Measurements from ENCODE around the gene ZNF438. TPM values are rescaled to one million over a fixed set of nuclear protein-coding genes. Genes with fewer than 3 reads are reported as not detected.

The ZNF438 gene
- total and polyA plus RNA-seq, 2 of the 4 experiments (the other 2 are of a cell fraction): 1.8 to 2.9 TPM

DNA sequence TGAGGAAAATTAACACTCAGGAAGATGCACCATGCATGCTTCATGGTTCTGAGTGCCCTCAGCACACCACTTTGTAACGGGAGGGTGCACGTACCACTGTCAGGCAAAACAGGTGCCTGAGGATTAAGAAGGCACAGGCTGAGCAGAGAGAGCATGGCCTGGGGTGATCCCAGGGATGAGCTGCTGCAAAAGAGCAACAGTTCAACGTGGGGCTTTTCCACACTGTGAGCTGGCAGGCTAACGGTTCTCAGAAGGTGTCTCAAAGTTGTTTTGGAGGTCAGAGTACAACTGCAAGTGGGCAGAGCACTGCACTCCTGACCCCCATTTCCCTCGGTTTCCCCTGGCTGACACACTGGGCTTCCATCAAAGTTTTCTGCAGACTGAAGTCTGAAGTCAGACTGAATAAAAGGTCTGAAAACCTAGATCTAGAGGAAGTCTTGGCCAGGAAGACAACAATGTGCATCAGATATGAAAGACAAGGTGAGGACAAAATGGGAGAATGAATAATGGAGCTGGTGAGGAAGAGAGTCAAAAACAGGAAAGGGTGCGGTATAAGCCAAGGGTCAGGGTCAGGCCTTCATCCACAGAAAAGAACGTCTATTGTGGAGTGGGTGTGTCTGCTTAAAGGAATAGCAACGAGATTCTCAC is 20.5 kb downstream of the ZNF438 start:
- WGBS, 2 experiments (ENCODE audit: extremely low coverage in 2 of 2, insufficient read length in 1 of 2): 88% methylated on average over 3 of the region's 8 CpGs; no CpG with 5 or more reads in 1 of the 2 experiments
- Histone ChIP-seq H2BK5ac (ENCODE audit: low read depth, low read length, poor library complexity, severe bottlenecking) (no peak overlapping the region), H3K4me2 (ENCODE audit: low read depth, low read length) (no peak overlapping the region), H2AK9ac (replicated peaks; ENCODE audit: low read depth, low read length, poor library complexity) (peak overlapping the region; percentile 47), H3K23ac (ENCODE audit: low read depth, low read length) (peak overlapping the region; percentile 9; the same call in 1 of the 2 replicates), H2BK15ac (ENCODE audit: low read depth, low read length) (peak overlapping the region; percentile 67; the same call in 1 of the 3 replicates), H4K8ac (ENCODE audit: low read depth in 2 of 2, low read length in 2 of 2) (peak overlapping the region in 1 of 2 experiments; percentile 77; a peak in 2 of 4 replicates), H3K79me1 (ENCODE audit: low read depth in 1 of 2, low read length in 2 of 2) (peaks cover 13 to 44% of the 10 kb centered on the region in 2 experiments; a peak in 3 of 4 replicates), H4K91ac (ENCODE audit: insufficient read depth, low read depth, low read length) (peak overlapping the region; percentile 48), H3K27me3 (ENCODE audit: control insufficient read depth, insufficient read depth, low read length) (no peaks in the 10 kb centered on the region), H3K18ac (ENCODE audit: low read depth, low read length) (no peak overlapping the region), H3K56ac (ENCODE audit: extremely low read depth, insufficient read depth, low read length) (no peak overlapping the region), H4K5ac (ENCODE audit: low read depth, low read length) (no peak overlapping the region; the same call in 1 of the 2 replicates), H2AFZ (replicated peaks; ENCODE audit: low read length, poor library complexity) (no peak overlapping the region), H3K9me1 (ENCODE audit: insufficient read depth, low read length) (peaks cover 7% of the 10 kb centered on the region), H3K9ac (ENCODE audit: low read depth, low read length) (no peak overlapping the region), H2BK120ac (ENCODE audit: low read depth, low read length) (peak overlapping the region; percentile 73), H4K20me1 (ENCODE audit: insufficient read depth, low read length) (no peaks in the 10 kb centered on the region), H3K4me1 (ENCODE audit: control insufficient read depth, insufficient read depth, low read length) (peaks cover 2% of the 10 kb centered on the region), H2AK5ac (ENCODE audit: low read depth, low read length) (peak overlapping the region; percentile 71), H3K4me3 (ENCODE audit: insufficient read depth, low read depth, low read length) (no peak overlapping the region), H2BK20ac (ENCODE audit: low read depth, low read length) (peak overlapping the region; percentile 63), H3K4ac (ENCODE audit: low read depth, low read length) (peak overlapping the region; percentile 7), H3K27ac (ENCODE audit: insufficient read depth, low read length) (no peak overlapping the region), H3K14ac (replicated peaks; ENCODE audit: low read depth, low read length) (peak overlapping the region; percentile 24), H3K36me3 (ENCODE audit: control insufficient read depth, insufficient read depth, low read length) (no peaks in the 10 kb centered on the region), H3K9me3 (ENCODE audit: control insufficient read depth, insufficient read depth, low read length) (no peaks in the 10 kb centered on the region)
- ChIA-PET CTCF (no interaction called here), POLR2A (ENCODE audit: unreplicated experiment) (interaction anchor here (0.7 kb wide), 1 partner anchor 12 kb away, joined by 3 read pairs; no protein-coding TSS in a partner anchor)
- dilution Hi-C loops (cut with HindIII; ENCODE audit: low sequenced_read_pairs, unreplicated experiment) (no loop called here), in situ Hi-C loops (cut with MboI; ENCODE audit: low sequenced_read_pairs) (no loop called here), intact Hi-C loops (cut with micrococcal nuclease) (no loop called here)
- BruUV-seq (replicated peaks): no TSS peak
- ATAC-seq (ENCODE audit: low read depth): no peak
- no peak for DNase-seq
- TF ChIP-seq FOS (IDR thresholded peaks at IDR 0.05; ENCODE audit: low read depth, low read length) (no peak), NFE2L2 (IDR thresholded peaks at IDR 0.05; ENCODE audit: low read depth, low read length) (no peak), CEBPB (IDR thresholded peaks at IDR 0.05; ENCODE audit: low read depth, low read length) (no peak), CHD1 (IDR thresholded peaks at IDR 0.05; ENCODE audit: low read depth, low read length) (no peak), SMC3 (IDR thresholded peaks at IDR 0.05; ENCODE audit: low read depth, low read length) (no peak), RCOR1 (IDR thresholded peaks at IDR 0.05; ENCODE audit: insufficient replicate concordance, low read length) (no peak), USF2 (IDR thresholded peaks at IDR 0.05; ENCODE audit: low read depth, low read length) (no peak), BHLHE40 (IDR thresholded peaks at IDR 0.05; ENCODE audit: low read depth, low read length) (no peak)
- TF ChIP-seq, protein P1, sequence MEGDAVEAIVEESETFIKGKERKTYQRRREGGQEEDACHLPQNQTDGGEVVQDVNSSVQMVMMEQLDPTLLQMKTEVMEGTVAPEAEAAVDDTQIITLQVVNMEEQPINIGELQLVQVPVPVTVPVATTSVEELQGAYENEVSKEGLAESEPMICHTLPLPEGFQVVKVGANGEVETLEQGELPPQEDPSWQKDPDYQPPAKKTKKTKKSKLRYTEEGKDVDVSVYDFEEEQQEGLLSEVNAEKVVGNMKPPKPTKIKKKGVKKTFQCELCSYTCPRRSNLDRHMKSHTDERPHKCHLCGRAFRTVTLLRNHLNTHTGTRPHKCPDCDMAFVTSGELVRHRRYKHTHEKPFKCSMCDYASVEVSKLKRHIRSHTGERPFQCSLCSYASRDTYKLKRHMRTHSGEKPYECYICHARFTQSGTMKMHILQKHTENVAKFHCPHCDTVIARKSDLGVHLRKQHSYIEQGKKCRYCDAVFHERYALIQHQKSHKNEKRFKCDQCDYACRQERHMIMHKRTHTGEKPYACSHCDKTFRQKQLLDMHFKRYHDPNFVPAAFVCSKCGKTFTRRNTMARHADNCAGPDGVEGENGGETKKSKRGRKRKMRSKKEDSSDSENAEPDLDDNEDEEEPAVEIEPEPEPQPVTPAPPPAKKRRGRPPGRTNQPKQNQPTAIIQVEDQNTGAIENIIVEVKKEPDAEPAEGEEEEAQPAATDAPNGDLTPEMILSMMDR (conservative IDR thresholded peaks at IDR 0.05; ENCODE audit: low read depth, low read length): no peak
- TF ChIP-seq, protein P2, sequence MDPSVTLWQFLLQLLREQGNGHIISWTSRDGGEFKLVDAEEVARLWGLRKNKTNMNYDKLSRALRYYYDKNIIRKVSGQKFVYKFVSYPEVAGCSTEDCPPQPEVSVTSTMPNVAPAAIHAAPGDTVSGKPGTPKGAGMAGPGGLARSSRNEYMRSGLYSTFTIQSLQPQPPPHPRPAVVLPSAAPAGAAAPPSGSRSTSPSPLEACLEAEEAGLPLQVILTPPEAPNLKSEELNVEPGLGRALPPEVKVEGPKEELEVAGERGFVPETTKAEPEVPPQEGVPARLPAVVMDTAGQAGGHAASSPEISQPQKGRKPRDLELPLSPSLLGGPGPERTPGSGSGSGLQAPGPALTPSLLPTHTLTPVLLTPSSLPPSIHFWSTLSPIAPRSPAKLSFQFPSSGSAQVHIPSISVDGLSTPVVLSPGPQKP (IDR thresholded peaks at IDR 0.05; ENCODE audit: borderline replicate concordance, low read depth, low read length): no peak
